NCI-H2227 treated with DMSO at 0.1 percent for 48 hours (cell line): ENCODE data around the gene ENOSF1.
"Not testable (repeated sequence)": the region's sequence is repeated elsewhere in the genome, so short reads cannot be mapped to it uniquely, and the experiment has no call there.

Experiments used
- DNase-seq: peaks from one replicate; lab custom pipeline; 2025; lab: John Stamatoyannopoulos, UW

The ENOSF1 gene

DNA sequence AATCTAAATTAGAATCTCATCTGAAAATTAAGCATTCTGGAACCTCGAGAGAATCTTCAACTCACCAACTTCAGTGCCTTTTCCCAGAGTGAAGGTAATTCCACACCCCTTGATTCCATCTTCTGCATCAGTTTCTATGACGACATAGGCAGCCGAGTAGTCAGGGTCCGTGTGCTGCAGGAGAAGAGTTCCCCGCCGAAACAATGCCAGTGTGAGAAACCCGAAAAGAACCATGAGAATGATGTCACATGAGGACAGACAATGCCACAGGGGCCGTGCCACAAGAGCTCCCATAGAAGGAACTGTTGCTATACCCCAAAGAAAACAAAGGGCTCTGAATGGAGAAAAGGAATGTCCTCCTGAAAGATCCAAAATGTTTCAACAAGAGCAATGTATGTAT, 6.0 kb downstream of the ENOSF1 start:
- DNase-seq: no peak

DNA sequence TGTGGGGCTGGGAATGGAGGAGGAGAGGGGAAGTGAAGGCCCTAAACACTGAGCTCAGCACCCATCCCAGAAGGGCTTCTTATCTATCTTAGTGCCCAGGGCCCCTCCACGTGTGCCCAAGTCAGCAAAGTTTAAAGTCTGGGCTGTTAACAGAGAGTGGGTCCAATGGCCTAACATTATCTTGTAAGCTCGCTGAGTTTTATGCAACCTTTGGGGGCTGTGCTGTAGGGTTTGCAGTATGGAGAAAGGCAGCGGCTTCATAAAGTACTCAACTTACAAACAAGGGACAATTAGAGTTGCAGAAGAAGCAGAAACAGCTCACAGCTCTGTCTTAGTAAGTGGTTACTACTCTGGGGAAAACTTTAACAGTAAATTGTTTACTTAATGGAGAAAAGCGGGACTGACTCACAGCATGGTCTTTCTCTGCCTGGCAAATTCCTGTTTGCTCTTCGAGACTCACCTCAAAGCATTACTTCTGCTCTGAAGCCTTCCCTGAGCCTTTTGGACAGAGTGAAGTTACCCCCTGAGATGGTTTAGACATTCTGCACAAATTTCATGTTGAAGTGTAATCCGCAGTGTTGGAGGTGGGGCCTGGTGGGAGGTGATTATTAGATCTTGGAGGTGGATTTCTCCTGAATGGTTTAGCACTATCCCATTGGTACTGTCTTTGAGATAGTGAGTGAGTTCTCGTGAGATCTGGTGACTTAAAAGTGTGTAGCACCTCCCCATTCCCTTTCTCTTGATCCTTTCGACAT, 9.0 kb downstream of the ENOSF1 start:
- no peak for DNase-seq

DNA sequence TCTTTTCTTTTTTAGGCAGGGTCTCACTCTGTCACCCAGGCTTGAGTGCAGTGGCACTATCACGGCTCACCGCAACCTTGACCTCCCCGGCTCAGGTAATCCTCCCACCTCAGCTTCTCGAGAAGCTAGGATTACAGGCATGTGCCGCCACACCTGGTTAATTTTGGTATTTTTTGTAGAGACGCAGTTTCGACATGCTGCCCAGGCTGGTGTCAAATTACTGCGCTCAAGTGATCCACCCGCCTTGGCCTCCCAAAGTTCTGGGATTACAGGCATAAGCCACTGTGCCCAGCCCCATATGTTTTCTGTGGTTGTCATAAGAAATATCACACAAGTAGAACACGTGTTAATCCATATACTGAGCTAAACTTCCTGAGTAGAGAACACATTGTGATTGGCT, 14.6 kb downstream of the ENOSF1 start:
- DNase-seq: no peak

DNA sequence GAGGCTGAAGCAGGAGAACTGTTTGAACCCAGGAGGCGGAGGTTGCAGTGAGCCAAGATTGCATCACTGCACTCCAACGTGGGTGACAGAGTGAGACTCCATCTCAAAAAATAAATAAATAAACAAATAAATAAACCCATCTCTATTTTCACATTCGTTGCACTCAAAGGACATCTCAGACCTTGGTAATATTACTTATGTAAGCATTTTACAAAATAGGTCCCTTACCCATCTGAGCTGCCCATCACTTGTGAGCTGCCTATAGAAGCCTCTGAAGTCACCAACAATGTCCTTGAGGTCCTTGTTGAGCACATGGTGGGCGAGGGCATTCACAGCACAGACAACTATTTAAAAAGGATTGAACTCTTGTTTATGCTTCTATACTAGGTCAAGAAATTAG, 15.4 kb downstream of the ENOSF1 start:
- no peak for DNase-seq

DNA sequence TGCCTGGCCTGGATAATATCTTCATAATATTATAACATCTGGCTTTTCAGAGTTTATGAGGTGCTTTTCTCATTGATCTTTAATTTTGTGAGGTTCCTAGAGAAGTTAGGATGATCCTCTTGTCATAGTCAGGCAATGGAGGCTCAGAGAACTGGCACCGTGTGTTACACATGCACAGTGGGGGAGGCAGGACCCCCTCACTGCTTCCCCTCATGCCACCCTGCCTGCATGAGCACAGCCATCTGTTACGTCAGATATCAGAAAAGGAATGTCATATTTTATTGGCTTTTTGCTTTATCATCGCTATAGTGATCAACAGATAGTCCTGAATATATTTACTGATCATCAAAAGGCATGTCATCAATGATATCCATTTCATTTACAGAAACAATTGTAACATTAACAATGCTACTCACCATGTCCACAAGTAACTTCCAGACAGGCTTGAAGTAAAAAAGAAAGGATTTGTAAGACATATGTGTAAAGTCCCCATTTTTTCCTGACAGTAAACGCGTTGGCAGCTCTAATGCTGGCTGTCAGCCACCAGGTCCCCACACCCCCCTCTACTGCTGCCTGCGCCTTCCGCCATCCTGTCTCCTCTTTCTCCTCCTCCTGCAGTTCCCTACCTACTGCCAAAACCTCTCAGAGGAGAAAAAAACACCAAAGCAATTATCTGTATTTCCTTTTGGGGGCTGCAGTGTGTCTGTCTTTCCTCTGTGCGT, 18.8 kb downstream of the ENOSF1 start:
- peak; percentile 26 for DNase-seq

- DNase-seq: peak; percentile 46
Measured at GRCh38 chr18:692824-693223, 19.6 kb downstream of the ENOSF1 start.

GRCh38 chr18:688323-688722, 24.1 kb downstream of the ENOSF1 start:
- DNase-seq: no peak

DNA sequence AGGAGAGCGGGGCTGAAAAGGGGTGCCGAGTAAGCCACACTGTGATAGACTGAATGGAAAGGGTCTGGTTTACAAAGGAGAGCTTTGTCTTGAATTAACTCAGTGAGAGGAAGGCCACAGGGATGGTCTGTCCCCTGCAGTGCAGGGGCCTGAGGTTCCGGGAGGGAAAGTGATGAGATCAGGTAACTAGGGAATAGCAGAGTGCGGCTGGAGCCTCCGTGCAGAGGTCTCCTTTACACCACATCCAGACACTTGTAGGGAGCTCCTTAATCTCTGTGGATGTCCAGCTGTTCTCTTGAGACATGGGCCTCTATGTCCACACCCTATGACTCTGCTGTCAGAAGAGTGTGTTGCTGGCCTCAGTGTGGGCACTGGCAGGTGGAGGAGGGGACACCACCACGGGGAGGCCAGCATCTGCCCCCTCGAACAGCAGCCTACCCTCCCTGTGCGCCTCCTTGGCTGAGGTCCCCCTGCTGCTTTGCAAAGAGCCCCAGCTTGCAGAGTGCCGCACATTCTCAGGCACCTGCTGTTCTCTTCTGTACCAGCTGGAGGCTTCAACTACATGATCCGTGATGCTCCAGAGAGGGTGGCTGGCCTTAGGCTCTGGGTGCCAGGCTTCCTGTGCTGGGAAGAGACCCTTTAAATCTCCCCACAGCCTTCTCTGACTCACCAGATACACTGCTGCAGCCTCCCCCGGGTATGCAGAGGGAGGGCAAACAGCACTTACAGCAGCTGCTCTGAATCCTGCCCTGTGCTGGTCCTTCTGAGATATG, 25.9 kb downstream of the ENOSF1 start:
- DNase-seq: no peak

DNA sequence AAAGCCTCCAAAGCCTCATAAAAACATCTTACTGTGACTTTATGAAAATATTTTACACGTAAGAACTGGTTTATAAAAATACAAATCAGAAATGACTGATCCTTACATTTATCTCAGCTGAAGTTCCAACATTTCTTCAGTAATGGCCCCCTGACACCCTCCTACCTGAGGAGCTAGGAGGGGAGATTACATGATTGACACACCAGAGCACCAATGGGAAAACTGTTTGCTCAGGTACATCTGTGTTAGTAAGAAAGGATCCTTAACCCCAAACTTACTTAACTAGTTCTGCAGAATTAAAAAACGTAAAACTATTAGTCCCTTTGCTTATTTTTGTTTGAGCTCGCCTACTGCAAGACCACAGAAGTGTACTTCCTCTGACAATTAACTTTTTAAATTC, 27.0 kb downstream of the ENOSF1 start:
- DNase-seq: no peak

DNA sequence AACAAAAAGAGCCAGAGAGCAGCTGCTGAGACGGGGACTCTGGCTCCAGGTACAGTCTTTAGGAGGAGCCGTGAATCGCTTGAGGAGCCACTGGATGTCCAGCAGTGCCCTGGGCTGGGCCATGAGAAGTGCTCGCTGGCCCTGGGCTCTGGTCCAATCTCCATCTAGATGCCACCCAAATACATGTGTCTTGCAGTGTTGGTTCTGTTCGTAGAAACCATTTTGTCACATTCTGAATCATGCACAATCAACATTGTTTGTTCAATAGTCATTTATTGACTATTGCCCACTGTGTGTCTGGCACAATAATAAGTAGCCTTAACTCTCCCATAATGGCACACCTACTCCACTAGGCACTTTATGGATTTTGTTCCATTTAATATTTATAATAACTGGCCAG, 28.9 kb downstream of the ENOSF1 start:
- no peak for DNase-seq

DNA sequence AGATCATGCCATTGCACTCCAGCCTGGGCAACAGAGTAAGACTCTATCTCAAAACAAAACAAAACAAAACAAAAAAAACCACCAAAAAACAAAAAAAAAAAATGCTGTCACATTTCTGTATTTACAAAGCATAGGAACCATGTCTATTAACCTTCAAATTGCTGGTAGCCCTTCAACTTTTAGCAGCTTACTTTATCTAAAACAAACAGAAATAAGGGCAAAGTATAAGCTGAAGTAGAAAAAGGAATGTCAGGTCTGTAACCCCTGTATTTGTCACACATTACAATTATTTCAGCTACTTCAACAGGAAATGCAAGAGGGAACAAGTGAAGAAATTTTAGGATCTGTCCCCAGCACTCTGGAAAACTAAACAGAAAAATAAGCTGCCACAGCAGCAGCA, 29.6 kb downstream of the ENOSF1 start:
- DNase-seq: no peak

DNA sequence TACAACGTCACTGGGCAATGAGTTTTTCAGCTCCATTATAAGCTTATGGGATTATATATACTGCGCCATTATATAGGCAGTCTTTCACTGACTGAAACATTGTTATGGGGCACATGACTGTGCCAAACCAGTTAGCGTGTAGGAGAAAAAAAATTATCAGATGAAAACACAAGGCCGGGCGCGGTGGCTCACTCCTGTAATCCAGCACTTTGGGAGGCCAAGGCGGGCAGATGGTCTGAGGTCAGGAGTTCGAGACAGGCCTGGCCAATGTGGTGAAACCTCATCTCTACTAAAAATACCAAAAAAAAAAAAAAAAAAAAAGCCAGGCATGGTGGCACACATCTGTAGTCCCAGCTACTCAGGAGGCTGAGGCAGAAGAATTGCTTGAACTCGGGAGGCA, 30.0 kb downstream of the ENOSF1 start:
- not testable (repeated sequence) for DNase-seq

DNA sequence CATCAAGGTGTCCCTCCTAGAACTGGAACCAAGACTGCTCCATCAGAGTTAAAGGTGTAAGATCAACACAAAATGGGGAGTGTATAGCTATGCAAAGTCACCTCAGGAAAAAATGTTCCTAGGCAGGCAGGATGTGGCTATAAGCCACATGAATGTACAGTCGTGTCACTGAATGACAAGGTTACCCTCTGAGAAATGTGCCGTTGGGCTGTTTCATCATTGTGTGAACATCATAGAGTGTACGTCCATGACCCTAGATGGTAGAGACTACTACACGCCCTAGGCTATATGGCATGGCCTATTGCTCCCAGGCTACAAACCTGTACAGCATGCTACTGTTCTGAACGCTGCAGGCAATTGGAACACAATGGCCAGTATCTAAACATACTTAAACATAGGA, 30.4 kb downstream of the ENOSF1 start:
- no peak for DNase-seq

GRCh38 chr18:680392-680791, 32.0 kb downstream of the ENOSF1 start:
- no peak for DNase-seq

DNA sequence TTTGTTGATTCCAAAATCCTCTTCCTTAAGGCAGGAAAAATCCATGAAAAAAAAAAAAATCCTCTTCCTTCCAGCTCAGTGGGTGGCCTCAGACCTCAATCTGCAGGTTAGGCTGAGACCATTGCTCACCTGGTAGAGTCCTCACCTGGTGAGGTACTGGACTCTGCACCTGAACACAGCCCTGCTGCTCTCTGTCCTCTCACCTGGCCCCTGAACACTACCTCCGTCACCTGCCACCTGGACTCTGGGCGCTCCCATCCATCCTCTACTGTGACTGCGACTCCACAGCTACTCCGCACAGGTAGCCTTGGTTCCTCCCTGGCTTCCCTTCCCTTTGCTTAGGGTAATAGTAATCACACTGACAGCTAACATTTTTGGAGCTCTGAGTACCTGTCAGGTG, 32.9 kb downstream of the ENOSF1 start:
- no peak for DNase-seq

DNA sequence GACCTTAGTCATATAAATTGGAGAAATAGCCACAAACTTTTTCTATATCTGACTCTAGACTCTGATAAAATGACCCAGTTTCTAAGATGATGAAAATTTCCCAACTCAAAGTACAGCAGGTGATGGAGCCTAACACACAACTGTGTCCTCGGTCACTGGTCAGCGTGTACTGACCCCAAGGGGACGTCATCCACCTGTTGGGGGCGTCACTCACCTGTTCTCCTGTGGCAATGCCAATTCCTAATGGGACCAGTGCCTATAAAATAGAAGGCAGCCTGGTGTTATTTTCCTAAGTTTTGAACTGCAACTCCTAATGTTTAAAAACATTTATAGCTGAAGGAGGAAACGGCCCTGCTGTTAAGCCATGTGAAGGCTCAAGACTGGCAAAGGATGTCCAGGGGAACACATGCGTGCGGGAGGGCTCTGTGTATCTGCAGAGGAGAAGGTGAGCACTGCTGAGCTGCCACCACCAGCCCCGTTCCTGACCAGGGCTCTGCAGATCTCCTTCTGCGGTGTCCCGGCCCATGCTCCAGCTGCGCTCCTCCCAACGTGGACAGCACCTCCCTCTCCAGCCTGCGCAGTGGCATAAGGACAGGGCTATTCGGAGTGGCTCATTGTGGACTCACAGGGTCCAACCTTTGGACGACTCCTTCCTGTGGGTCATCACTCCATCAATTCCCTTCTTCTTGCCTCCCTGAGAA, 33.8 kb downstream of the ENOSF1 start:
- DNase-seq: no peak

DNA sequence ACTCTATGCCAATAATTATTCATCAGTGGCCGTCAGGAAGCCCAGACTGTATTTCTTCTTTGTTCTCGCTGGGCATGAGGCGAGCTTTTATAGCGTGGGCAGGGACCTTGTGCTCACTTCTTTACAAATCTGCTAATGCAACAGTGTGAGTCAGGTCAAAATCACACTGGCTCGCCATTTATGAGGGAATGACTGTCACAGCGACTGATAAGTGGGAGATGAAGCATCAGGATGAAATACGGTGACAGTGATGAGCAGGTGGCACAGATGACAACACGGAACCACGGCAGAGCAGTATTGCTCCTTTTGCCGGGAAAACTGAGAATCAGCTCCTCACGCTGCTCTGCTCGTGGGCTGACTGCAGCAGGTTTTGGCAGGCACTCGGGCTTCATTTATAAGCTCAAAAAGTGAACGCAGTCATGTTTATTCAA, 34.5 kb downstream of the ENOSF1 start:
- peak; percentile 17 for DNase-seq

GRCh38 chr18:677145-677544, 35.3 kb downstream of the ENOSF1 start:
- DNase-seq: no peak

DNA sequence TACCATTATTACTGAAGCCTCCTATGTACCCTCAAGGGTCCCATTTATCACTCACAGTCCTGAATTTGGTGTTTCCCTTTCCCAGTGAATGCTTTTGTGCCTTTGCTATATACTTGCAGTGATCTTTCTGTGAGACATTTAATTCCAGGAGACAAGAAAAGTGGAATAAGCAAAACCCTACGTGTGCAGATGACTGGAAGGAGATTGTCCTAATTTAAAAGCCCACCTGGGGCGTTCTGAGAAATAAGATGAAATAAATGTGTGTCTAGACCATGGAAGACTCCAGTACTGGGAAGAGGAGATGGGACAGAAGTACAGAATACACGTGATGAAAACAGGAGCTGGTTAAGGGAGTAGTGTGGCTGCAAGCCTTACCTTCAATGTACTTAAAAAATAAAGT, 35.7 kb downstream of the ENOSF1 start:
- no peak for DNase-seq

- no peak for DNase-seq
Measured at GRCh38 chr18:676069-676468, 36.4 kb downstream of the ENOSF1 start.

- no peak for DNase-seq
Measured at GRCh38 chr18:675307-675706, 37.1 kb downstream of the ENOSF1 start.

DNA sequence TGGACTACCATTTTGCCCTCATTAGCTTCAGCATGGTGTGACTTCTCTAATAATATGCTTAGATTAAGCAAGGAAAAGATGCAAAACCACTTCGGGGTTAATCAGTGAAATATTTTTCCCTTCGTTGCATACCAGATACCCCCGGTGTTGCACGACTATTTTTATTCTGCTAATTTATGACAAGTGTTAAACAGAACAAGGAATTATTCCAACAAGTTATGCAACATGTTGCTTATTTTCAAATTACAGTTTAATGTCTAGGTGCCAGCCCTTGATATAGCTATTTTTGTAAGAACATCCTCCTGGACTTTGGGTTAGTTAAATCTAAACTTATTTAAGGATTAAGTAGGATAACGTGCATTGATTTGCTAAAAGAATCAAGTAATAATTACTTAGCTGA, 38.7 kb downstream of the ENOSF1 start:
- no peak for DNase-seq
